IPS-15b (cell line): Measurements from ENCODE around the gene NR1H2.

ENCODE experiments used
- H3K27me3 ChIP-seq: one replicate; pipeline ENCODE4 v1.6.1; 2013; ENCODE audit warnings: low read length; ENCODE audit not compliant: control insufficient read depth, insufficient read depth
- H3K36me3 ChIP-seq: one replicate; pipeline ENCODE4 v1.6.1; 2013; ENCODE audit warnings: low read length; ENCODE audit not compliant: control insufficient read depth, insufficient read depth
- H3K4me1 ChIP-seq: one replicate; pipeline ENCODE4 v1.6.1; 2013; ENCODE audit warnings: mild to moderate bottlenecking, low read length; ENCODE audit not compliant: control insufficient read depth, insufficient read depth
- H3K4me3 ChIP-seq: one replicate; pipeline ENCODE4 v1.5.1; 2013; ENCODE audit warnings: low read depth, low read length
- H3K9ac ChIP-seq: one replicate; pipeline ENCODE4 v1.6.1; 2013; ENCODE audit warnings: low read depth, mild to moderate bottlenecking, low read length
- H3K9me3 ChIP-seq: one replicate; pipeline ENCODE4 v1.6.1; 2013; ENCODE audit warnings: mild to moderate bottlenecking, low read length; ENCODE audit not compliant: control insufficient read depth, insufficient read depth

The NR1H2 gene

GRCh38 chr19:50422397-50423278 lies 46.4 kb downstream of the NR1H2 start:
- Histone ChIP-seq H3K9ac (no peak overlapping the region), H3K4me3 (no peak overlapping the region), H3K27me3 (no peaks in the 10 kb centered on the region), H3K36me3 (peaks cover 21% of the 10 kb centered on the region), H3K4me1 (peaks cover 3% of the 10 kb centered on the region), H3K9me3 (no peaks in the 10 kb centered on the region)

GRCh38 chr19:50423279-50424113 lies 47.2 kb downstream of the NR1H2 start:
- Histone ChIP-seq H3K4me1 (peaks cover 6% of the 10 kb centered on the region), H3K9me3 (no peaks in the 10 kb centered on the region), H3K9ac (no peak overlapping the region), H3K27me3 (no peaks in the 10 kb centered on the region), H3K4me3 (no peak overlapping the region), H3K36me3 (peaks cover 21% of the 10 kb centered on the region)

- peaks cover 3% of the 10 kb centered on the region for H3K4me1 ChIP-seq
- no peak overlapping the region for H3K9ac ChIP-seq
- H3K9me3 ChIP-seq, result no peaks in the 10 kb centered on the region
- H3K36me3 ChIP-seq, result peaks cover 21% of the 10 kb centered on the region
- H3K27me3 ChIP-seq, result no peaks in the 10 kb centered on the region
- no peak overlapping the region for H3K4me3 ChIP-seq
Measured at GRCh38 chr19:50425581-50425980, 49.3 kb downstream of the NR1H2 start.

- Histone ChIP-seq H3K9me3 (no peaks in the 10 kb centered on the region), H3K36me3 (peaks cover 16% of the 10 kb centered on the region), H3K9ac (no peak overlapping the region), H3K4me1 (peaks cover 7% of the 10 kb centered on the region), H3K27me3 (peaks cover 4% of the 10 kb centered on the region), H3K4me3 (peak overlapping the region; percentile 22)
Measured at GRCh38 chr19:50427318-50427925, 51.2 kb downstream of the NR1H2 start.

GRCh38 chr19:50427997-50428425 lies 51.8 kb downstream of the NR1H2 start:
- peaks cover 9% of the 10 kb centered on the region for H3K4me1 ChIP-seq
- H3K36me3 ChIP-seq, result peaks cover 11% of the 10 kb centered on the region
- no peaks in the 10 kb centered on the region for H3K9me3 ChIP-seq
- peaks cover 4% of the 10 kb centered on the region for H3K27me3 ChIP-seq
- no peak overlapping the region for H3K9ac ChIP-seq
- H3K4me3 ChIP-seq, result peak overlapping the region; percentile 22

GRCh38 chr19:50428772-50429463 lies 52.7 kb downstream of the NR1H2 start:
- Histone ChIP-seq H3K9ac (no peak overlapping the region), H3K36me3 (peaks cover 4% of the 10 kb centered on the region), H3K4me1 (peaks cover 10% of the 10 kb centered on the region), H3K27me3 (peaks cover 4% of the 10 kb centered on the region), H3K9me3 (no peaks in the 10 kb centered on the region), H3K4me3 (no peak overlapping the region)

GRCh38 chr19:50430888-50431342 lies 54.7 kb downstream of the NR1H2 start:
- Histone ChIP-seq H3K27me3 (peaks cover 4% of the 10 kb centered on the region), H3K36me3 (no peaks in the 10 kb centered on the region), H3K9ac (peak overlapping the region; percentile 65), H3K4me3 (peak overlapping the region; percentile 78), H3K4me1 (peaks cover 14% of the 10 kb centered on the region), H3K9me3 (no peaks in the 10 kb centered on the region)

- peaks cover 4% of the 10 kb centered on the region for H3K27me3 ChIP-seq
- peak overlapping the region; percentile 65 for H3K9ac ChIP-seq
- H3K36me3 ChIP-seq, result no peaks in the 10 kb centered on the region
- no peaks in the 10 kb centered on the region for H3K9me3 ChIP-seq
- H3K4me1 ChIP-seq, result peaks cover 14% of the 10 kb centered on the region
- H3K4me3 ChIP-seq, result peak overlapping the region; percentile 78
Measured at GRCh38 chr19:50431343-50432220, 55.3 kb downstream of the NR1H2 start.

GRCh38 chr19:50432221-50433028 lies 56.2 kb downstream of the NR1H2 start, which contains the start of gene MYBPC2:
TSS of gene MYBPC2 (plus strand) at chr19:50432892. CDS start at chr19:50432954, 62 bp downstream.
- Histone ChIP-seq H3K9me3 (no peaks in the 10 kb centered on the region), H3K27me3 (peaks cover 4% of the 10 kb centered on the region), H3K4me3 (peak within 1 kb of the TSS; percentile 78), H3K4me1 (peaks cover 14% of the 10 kb centered on the region), H3K36me3 (no peaks in the 10 kb centered on the region), H3K9ac (peak within 1 kb of the TSS; percentile 56)
